Stimulated activated CD8-positive, alpha-beta memory T cell treated with anti-CD3 and anti-CD28 coated beads, Interleukin-15, amount 100 ng/mL, for 1 hour (primary cell): Measurements from ENCODE around the gene F8A3.
"Not testable (repeated sequence)": the region's sequence is repeated elsewhere in the genome, so short reads cannot be mapped to it uniquely, and the experiment has no call there.

Experiments used
- DNase-seq: peaks from one replicate; pipeline ENCODE4 v3.0.0-alpha.2; 2020; ENCODE audit warnings: low read depth

Gene F8A3

DNA sequence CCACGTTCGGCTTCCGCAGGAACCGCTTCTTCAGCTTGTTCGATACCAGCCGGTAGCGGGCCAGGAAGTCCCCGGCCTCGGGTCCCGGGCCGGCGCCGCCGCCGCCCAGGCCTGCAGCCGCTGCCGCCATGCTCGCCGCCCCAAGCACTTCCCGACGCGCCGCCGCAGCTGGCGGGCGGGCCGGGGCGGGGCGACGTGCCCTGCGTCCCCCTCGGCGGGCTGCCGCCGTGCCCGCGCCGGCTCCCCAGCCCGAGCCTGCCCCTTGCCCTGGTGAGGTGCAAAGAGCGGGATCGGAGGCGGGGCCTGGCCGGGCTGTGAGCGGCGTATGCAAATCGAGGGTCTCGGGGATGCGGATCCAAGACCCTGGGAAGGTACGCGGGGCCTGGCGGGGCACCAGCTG is at the start of gene F8A3:
TSS of gene F8A3 (minus strand) at position 150 of the 400 bp plus-strand sequence. CDS start at position 130, 20 bp downstream.
- DNase-seq, result not testable (repeated sequence)

DNA sequence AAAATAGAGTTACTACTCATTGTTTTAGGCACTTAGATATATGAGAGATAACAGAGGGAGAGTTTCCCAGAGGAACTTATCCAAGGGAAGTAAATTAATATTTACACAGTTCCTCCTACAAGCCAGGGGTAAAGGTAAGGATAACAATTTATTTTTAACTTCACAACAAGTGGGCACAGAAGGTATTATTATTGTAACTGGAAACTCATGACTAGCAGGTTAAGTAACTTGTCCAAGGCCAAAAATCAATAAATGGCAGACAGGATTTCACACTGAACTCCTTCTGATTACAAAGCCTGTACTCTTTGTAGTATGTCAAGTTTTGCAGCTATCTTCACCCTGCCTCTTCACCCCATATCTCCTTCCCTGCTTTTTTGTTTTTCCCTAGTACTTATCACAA is 46.9 kb upstream of the F8A3 start:
- no peak for DNase-seq

- not testable (repeated sequence) for DNase-seq
Observed at GRCh38 chrX:155495134-155495533, 36.7 kb upstream of the F8A3 start.

DNA sequence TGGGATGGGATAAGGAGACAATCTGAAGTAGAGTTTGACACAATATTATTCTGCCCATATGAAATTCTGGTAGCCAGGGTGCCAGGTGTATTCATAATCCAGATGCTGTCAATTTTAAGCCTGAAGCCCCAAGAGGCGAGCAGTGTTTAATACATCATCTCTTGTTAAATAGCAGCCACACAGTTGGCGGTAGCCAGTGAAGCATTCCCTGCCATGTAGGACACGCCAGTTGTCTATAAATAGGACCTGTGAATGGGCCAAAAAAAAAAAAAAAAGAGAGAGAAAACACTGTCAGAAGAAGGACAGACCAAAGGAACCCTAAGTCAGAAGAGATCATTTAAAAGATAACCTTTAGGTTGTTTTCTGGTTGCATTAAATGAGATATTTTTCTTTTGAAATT is 33.0 kb upstream of the F8A3 start:
- not testable (repeated sequence) for DNase-seq

GRCh38 chrX:155477136-155477535 is 18.7 kb upstream of the F8A3 start:
- DNase-seq, result not testable (repeated sequence)

DNA sequence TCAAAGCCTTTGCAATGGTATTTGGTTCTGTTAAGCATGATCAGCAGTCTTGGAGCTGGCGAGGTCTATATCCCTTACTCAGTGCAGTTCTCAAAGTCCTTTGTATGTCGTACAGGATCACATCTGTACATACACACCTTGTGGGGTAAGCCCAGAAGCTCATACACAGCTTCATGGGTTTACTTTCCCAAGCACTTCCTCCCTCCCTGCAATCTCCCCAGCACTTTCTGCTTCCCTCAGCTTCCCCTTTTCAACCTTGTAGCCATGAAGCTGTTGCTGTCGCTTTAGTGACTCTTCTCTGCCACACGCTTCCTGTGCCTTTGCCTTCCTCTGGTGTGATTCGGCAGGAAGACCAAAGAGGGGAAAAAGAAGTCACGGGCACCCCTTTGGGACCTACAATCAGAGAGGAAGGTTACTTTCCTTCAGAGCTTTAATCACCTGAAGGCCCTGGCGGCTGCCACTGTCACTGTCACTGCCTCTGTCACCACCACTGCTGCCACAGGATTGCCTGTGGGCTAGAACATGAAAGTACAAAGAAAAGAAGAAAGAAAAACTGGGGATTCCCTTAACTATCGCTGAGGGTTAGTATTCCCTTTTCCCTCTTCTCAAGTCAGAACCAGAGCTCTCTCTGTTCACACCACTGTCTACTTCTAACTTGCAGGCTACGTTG is 8.0 kb upstream of the F8A3 start:
- not testable (repeated sequence) for DNase-seq

DNA sequence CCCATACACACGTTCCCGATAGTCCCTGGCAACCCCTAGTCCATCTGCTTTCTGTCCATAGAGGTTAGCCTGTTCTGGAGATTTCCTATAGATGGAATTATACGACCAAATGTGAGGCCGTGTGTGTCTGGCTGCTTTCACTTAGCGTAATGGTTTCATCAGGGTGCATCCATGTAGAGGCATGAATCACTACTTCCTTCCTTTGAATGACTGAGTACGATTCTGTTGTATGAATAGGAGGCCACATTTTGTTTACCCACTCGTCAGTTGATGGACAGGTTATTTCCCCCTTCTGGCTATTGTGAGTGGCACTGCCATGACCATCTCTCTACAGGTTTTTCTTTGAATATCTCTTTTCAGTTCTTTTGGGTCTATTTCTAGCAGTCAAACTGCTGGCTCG is 2.1 kb upstream of the F8A3 start:
- not testable (repeated sequence) for DNase-seq

DNA sequence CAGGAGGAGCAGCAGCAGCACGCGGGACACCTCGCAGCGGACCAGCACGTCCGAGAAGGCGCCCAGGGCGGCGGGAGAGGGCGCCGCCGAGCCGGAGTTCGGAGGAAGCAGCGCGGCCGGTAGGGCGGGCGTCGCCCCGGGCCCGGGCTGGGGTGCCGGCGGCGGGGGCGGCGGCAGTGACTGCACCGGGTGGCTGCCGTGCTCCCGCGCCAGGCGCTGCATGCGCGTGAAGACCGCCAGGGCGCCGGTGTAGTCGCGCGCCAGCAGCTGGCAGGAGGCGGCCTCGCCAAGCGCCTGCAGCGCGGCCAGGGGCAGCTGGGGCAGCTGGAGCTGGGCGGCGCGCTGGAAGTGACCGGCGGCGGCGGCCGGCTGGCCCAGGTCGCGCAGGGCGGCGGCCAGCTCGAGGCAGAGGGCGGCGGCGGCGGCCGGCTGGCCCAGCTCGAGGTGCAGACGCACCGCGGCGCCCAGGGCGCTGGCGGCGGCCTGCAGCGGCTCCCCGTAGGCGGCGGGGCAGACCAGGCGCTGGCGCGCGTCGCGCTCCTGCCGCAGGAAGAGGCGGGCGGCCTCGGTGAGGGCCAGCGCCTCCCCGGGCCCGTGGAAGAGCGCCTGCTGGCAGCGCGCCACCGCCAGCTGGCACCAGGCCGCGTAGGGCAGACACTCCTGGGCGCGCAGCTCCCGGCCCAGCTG is 516 bp downstream of the F8A3 start:
- DNase-seq, result not testable (repeated sequence)

DNA sequence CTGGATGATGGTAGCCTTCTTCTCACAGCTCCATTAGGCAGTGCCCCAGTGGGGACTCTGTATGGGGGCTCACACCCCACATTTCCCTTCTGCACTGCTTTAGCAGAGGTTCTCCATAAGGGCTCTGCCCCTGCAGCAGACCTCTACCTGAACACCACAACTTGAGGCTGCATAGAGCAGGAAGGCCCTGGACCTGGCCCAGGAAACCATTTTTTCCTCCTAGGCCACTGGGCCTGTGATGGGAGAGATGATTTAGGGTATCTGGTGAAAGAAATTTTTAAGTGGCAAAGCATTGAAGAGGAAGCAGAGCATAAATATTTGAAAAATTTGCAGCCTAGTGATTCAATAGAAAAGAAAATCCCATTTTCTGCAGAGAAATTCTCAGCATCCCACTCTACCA is 17.3 kb downstream of the F8A3 start:
- no peak for DNase-seq

- no peak for DNase-seq
Observed at GRCh38 chrX:155435744-155436112, 22.7 kb downstream of the F8A3 start.

- DNase-seq, result no peak
Observed at GRCh38 chrX:155434906-155435743, 23.3 kb downstream of the F8A3 start.

GRCh38 chrX:155417769-155418168 is 40.7 kb downstream of the F8A3 start:
- DNase-seq, result no peak
